SK-N-SH treated with all-trans-retinoic acid at 6 μM for 48 hours (cell line): Measurements from ENCODE around the gene CPVL.

Experiments used
- ATAC-seq: fragments of 200-7000 bp; cut with Tn5 transposase; 3 replicates; pipeline ENCODE4 v1.9.1; 2020; ENCODE audit warnings: mild to moderate bottlenecking, moderate library complexity
- ARNTL ChIP-seq: fragments of 450-650 bp; formaldehyde crosslinking; IDR thresholded peaks from 2 replicates; pipeline ENCODE4 v1.5.0; 2020; ENCODE audit warnings: low read depth, mild to moderate bottlenecking, moderate library complexity, borderline replicate concordance
- BACH2 ChIP-seq: fragments of 250-450 bp; sonication (Bioruptor Pico); IDR thresholded peaks from 2 replicates; pipeline ENCODE4 v1.9.0; 2021; ENCODE audit warnings: mild to moderate bottlenecking, borderline replicate concordance
- ESRRG ChIP-seq: fragments of 250-450 bp; sonication (Bioruptor Pico); IDR thresholded peaks from 2 replicates; pipeline ENCODE4 v1.6.1; 2021; ENCODE audit warnings: mild to moderate bottlenecking
- GLIS3 ChIP-seq: fragments of 250-450 bp; sonication (Bioruptor Pico); IDR thresholded peaks from 2 replicates; pipeline ENCODE4 v1.5.0; 2020; ENCODE audit warnings: mild to moderate bottlenecking, moderate library complexity
- ISL1 ChIP-seq: fragments of 250-450 bp; sonication (Bioruptor Pico); IDR thresholded peaks from 2 replicates; pipeline ENCODE4 v2.1.2; 2022; ENCODE audit warnings: mild to moderate bottlenecking, moderate library complexity
- OSR1 ChIP-seq: fragments of 250-450 bp; sonication (Bioruptor Pico); IDR thresholded peaks from 2 replicates; pipeline ENCODE4 v1.8.0; 2022; ENCODE audit warnings: moderate library complexity, mild to moderate bottlenecking, inconsistent platforms
- POU6F1 ChIP-seq: fragments of 250-450 bp; sonication (Bioruptor Pico); IDR thresholded peaks from 2 replicates; pipeline ENCODE4 v1.8.0; 2021; ENCODE audit warnings: low read depth, mild to moderate bottlenecking, moderate library complexity, borderline replicate concordance
- PPARA ChIP-seq: fragments of 250-450 bp; sonication (Bioruptor Pico); IDR thresholded peaks from 2 replicates; pipeline ENCODE4 v1.5.0; 2020; ENCODE audit warnings: mild to moderate bottlenecking, borderline replicate concordance
- RARB ChIP-seq: fragments of 250-450 bp; sonication (Bioruptor Pico); IDR thresholded peaks from 2 replicates; pipeline ENCODE4 v1.8.0; 2021; ENCODE audit warnings: mild to moderate bottlenecking, moderate library complexity
- SNAI2 ChIP-seq: fragments of 250-450 bp; sonication (Bioruptor Pico); IDR thresholded peaks from 2 replicates; pipeline ENCODE4 v1.5.0; 2020; ENCODE audit warnings: mild to moderate bottlenecking, moderate library complexity
- TCF4 ChIP-seq: fragments of 250-450 bp; sonication (Bioruptor Pico); IDR thresholded peaks from 2 replicates; pipeline ENCODE4 v1.8.0; 2021; ENCODE audit warnings: mild to moderate bottlenecking, moderate library complexity, borderline replicate concordance
- TOX ChIP-seq: fragments of 250-450 bp; sonication (Bioruptor Pico); IDR thresholded peaks from 2 replicates; pipeline ENCODE4 v1.8.0; 2021; ENCODE audit warnings: mild to moderate bottlenecking, moderate library complexity, borderline replicate concordance
- TSHZ2 ChIP-seq: fragments of 250-450 bp; sonication (Bioruptor Pico); IDR thresholded peaks from 2 replicates; pipeline ENCODE4 v1.5.0; 2020; ENCODE audit warnings: mild to moderate bottlenecking, moderate library complexity
- ZC3H10 ChIP-seq: fragments of 250-450 bp; sonication (Bioruptor Pico); IDR thresholded peaks from 2 replicates; pipeline ENCODE4 v1.5.1; 2021; ENCODE audit warnings: mild to moderate bottlenecking, moderate library complexity
- ZFP3 ChIP-seq: fragments of 250-450 bp; sonication (Bioruptor Pico); IDR thresholded peaks from 2 replicates; pipeline ENCODE4 v1.5.0; 2020; ENCODE audit warnings: mild to moderate bottlenecking, moderate library complexity
- ZNF565 ChIP-seq: fragments of 450-650 bp; formaldehyde crosslinking; conservative IDR thresholded peaks from 2 replicates; pipeline ENCODE4 v1.5.0; 2020; ENCODE audit warnings: low read depth, mild to moderate bottlenecking, moderate library complexity
- ZNF70 ChIP-seq: fragments of 450-650 bp; formaldehyde crosslinking; IDR thresholded peaks from 2 replicates; pipeline ENCODE4 v1.5.0; 2020; ENCODE audit warnings: mild to moderate bottlenecking, moderate library complexity
- ZNF8 ChIP-seq: fragments of 450-650 bp; formaldehyde crosslinking; IDR thresholded peaks from 2 replicates; pipeline ENCODE4 v1.5.0; 2020; ENCODE audit warnings: mild to moderate bottlenecking, moderate library complexity
- TF ChIP-seq, protein P1 (sequence below): fragments of 250-450 bp; sonication (Bioruptor Pico); IDR thresholded peaks from 2 replicates; pipeline ENCODE4 v1.5.1; 2020; ENCODE audit warnings: low read depth, mild to moderate bottlenecking, moderate library complexity
- TF ChIP-seq, protein P2 (sequence below): fragments of 250-450 bp; sonication (Bioruptor Pico); IDR thresholded peaks from 2 replicates; pipeline ENCODE4 v1.5.1; 2021; ENCODE audit warnings: mild to moderate bottlenecking, moderate library complexity

The CPVL gene

DNA sequence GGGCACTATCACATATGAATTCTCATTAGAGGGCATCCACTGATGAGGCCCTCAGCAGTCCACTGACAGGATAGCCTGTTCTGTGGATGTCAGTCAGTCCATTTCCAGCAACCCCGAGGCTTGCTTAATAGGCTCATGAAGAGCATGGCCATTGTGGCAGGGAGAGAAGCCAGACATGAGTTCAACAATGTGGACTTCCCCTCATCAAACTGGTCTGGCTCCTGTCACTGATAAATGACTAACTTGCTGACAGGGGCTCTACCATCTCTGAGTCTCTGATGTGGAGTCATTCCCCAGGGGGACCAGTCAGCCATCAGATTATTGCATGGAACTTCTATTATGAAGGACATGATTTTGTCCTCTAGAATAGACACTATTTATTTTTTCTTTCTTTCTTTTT is 168.5 kb downstream of the CPVL start:
- TF ChIP-seq ZC3H10 (CRISPR knock-in tag) = no peak
- TF ChIP-seq ISL1 (CRISPR knock-in tag) = no peak

DNA sequence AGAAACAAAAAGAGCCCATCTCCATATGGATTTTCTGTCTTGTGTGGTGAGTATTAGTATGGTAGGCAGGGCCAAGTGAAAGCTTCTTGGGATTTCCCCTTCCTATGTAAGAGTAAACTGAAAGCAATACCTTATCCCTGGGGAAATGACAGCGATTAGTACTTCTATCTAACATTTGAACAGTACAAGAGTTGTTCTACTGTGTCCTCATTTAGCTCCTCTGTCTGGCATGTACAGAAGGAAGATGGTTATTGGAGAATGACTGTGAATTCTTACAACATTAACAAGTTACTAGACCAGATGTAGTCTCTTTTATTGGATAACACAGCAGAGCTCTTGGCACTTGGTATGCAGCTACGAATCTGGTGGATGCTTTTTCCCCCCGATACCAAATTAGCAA is 170.3 kb downstream of the CPVL start:
- TF ChIP-seq ZC3H10 (CRISPR knock-in tag) (no peak), TCF4 (no peak), OSR1 (CRISPR knock-in tag) (no peak)
- ATAC-seq = no peak

More for the DNA sequence above, 168.5 kb downstream of the CPVL start:
- ATAC-seq = no peak

- no peak for ATAC-seq
- TF ChIP-seq ISL1 (CRISPR knock-in tag) (no peak), RARB (no peak), ZC3H10 (CRISPR knock-in tag) (no peak), BACH2 (CRISPR knock-in tag) (no peak), PPARA (CRISPR knock-in tag) (no peak), SNAI2 (no peak), OSR1 (CRISPR knock-in tag) (no peak), ARNTL (no peak), ZNF565 (CRISPR knock-in tag) (no peak), GLIS3 (CRISPR knock-in tag) (no peak), ZNF8 (no peak), TSHZ2 (CRISPR knock-in tag) (no peak), TCF4 (no peak)
- TF ChIP-seq, protein P1, sequence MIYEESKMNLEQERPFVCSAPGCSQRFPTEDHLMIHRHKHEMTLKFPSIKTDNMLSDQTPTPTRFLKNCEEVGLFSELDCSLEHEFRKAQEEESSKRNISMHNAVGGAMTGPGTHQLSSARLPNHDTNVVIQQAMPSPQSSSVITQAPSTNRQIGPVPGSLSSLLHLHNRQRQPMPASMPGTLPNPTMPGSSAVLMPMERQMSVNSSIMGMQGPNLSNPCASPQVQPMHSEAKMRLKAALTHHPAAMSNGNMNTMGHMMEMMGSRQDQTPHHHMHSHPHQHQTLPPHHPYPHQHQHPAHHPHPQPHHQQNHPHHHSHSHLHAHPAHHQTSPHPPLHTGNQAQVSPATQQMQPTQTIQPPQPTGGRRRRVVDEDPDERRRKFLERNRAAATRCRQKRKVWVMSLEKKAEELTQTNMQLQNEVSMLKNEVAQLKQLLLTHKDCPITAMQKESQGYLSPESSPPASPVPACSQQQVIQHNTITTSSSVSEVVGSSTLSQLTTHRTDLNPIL (CRISPR knock-in tag) = no peak
Measured at GRCh38 chr7:28973591-28973990, 172.7 kb downstream of the CPVL start.

GRCh38 chr7:28964056-28964455 is 182.3 kb downstream of the CPVL start:
- no peak for TF ChIP-seq POU6F1 (CRISPR knock-in tag)
- TF ChIP-seq TSHZ2 (CRISPR knock-in tag) = no peak
- no peak for TF ChIP-seq ESRRG (CRISPR knock-in tag)
- no peak for TF ChIP-seq RARB
- TF ChIP-seq SNAI2 = no peak

GRCh38 chr7:28961972-28962371 is 184.4 kb downstream of the CPVL start:
- ATAC-seq = no peak
- TF ChIP-seq RARB = no peak
- no peak for TF ChIP-seq PPARA (CRISPR knock-in tag)
- no peak for TF ChIP-seq BACH2 (CRISPR knock-in tag)
- no peak for TF ChIP-seq TSHZ2 (CRISPR knock-in tag)
- no peak for TF ChIP-seq TOX
- TF ChIP-seq POU6F1 (CRISPR knock-in tag) = no peak
- TF ChIP-seq ZFP3 (CRISPR knock-in tag) = no peak
- no peak for TF ChIP-seq ARNTL
- TF ChIP-seq, protein P2, sequence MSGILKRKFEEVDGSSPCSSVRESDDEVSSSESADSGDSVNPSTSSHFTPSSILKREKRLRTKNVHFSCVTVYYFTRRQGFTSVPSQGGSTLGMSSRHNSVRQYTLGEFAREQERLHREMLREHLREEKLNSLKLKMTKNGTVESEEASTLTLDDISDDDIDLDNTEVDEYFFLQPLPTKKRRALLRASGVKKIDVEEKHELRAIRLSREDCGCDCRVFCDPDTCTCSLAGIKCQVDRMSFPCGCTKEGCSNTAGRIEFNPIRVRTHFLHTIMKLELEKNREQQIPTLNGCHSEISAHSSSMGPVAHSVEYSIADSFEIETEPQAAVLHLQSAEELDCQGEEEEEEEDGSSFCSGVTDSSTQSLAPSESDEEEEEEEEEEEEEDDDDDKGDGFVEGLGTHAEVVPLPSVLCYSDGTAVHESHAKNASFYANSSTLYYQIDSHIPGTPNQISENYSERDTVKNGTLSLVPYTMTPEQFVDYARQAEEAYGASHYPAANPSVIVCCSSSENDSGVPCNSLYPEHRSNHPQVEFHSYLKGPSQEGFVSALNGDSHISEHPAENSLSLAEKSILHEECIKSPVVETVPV (CRISPR knock-in tag) = no peak
- TF ChIP-seq ZNF8 = no peak
- no peak for TF ChIP-seq ZNF70

More at GRCh38 chr7:28964056-28964455, 182.3 kb downstream of the CPVL start:
- ATAC-seq = no peak
